ENCODE measurements around the gene KIF5A.
"Not testable (repeated sequence)": the region's sequence is repeated elsewhere in the genome, so short reads cannot be mapped to it uniquely, and the experiment has no call there.

Gene KIF5A

DNA sequence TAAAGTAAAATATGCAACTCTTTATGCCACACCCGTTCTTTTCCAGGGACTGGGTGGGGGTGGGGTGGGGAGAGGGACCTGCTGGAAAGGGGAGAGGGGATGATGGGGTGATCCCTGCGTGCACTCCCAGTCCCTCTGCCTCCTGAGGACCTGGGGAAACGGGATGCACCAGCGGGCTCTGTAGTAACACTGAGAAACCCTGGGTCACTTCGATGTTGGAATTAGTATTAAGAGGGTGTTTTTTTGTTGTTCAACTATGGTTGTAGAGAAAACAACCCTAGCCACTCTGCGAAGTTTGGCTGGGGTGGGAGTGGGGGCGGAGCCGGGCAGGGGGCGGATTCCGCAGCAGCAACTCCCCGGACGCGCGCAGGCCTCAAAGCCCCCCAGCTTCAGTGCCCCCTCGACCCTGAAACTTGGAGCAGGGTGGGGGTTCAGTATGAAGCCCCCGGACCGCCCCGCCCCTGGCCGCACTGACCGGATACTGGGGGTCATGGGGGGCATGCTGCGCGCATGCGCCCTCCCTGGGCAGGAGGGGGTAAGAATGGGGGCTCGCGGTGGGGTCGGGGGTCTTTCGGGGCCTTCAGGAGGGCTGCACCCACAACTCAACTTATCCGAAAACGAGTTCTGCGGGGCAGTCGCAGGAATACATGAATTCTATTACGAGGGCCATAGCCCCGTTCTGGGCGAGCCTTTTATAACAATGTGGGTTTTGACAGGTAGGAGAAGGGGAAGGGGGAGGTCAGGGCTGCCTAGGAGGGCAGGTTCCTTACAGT, 60.1 kb downstream of the KIF5A start:
- no peak for DNase-seq

DNA sequence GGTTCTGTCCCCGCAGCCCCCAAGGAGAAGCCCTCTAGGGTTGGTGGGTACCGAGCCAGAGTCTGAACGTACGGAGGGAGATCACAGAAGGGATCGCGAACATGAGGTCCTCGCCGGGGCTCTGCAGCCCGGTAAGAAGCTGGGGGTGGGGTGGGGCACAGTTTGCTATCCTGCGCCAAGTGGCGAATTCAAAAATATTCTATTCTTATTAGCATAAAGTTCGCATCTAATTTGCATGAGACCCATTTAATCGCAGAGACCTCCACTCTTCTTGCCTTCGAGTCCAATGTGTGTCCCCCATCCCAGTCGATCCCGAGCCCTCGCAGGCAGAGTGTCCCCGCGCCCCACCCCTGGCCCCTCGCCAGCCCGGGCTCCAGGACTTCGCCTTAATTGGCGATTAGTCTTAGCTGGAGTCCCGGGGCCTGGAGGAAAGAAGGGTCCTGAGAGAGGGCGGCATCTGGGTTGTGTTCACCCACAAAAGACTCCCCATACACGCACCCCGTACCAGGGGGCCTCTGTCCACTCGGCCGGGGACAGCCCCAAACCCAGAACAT, 60.8 kb downstream of the KIF5A start:
- no peak for DNase-seq

DNA sequence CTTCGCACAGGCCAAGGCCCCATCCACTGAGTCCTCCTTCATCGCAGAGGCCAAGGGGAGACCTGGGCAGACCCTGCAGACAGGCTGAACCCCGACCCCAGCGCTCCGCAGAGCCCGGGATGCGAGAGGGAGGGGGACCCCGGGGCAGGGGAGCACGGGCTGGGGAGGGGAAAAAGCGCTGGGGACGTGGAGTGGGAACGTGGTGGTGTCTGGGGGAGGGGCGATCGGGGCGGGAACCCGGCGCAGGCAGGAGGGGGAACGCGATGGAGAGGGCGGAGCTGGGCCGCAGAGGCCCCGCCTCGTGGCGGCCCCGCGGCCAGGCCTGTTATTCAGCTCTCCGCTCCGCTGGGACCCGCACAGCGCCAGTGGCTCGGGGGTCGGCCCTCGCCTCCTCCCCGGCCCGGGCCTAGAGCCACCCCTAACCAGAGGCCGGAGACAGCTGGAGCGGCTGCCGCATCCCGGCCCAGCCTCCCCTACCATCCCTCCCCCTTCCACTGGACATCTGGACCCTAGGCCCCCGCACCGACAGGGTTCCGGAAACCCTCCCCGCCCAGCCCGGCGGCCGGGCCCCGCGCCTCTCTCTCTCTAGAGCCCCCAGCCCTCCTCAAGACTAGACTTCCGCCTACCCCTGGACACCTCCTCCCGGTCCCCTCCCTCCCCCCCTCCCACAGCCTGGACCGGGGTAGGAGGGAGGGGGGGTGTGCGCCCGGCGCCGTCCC, 61.4 kb downstream of the KIF5A start, which contains the start of gene ARHGEF25:
Gene ARHGEF25, plus strand, starts transcription at position 328 of the 719 bp plus-strand sequence. CDS start 460 bp downstream, outside the sequence.
- peak; percentile 18 for DNase-seq

DNA sequence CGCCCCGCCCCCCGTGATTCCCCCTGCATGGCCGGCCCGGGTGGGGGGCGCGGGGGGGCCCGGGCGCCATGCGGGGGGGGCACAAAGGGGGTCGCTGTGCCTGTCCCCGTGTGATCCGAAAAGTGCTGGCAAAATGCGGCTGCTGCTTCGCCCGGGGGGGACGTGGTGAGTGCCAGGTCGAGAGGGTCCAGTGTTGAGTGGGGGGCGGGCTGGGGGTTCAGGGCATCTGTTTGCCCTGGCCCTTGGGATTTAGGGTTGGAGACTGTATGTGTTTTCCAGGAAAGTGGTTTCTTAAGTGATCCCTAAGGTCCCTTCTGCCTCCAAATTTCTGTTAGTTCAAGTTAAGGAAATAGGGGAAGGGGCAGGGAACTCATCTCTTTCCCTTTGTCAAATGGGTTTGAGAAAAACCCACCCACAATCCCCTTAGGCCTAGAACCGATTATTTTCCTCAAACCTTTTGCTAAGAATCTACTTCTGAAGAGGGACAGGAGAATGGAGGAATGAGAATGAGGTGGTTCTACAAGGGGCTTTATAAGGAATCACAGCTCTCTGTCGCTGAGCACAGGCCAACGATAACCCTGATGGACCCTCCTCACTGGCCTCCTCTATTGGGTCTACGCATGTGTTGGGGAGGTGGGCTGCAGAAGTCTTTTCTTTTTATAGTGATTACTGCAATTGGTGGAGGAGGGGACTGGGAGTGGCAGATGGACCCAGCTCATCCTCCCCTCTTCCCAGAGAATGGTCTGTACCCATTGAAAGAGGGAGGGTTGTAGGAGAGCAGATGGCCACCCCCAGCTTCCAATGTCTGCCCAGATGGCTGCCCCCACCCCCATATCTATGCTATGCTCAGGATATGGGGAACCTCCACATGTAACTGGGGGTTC, 62.2 kb downstream of the KIF5A start:
- DNase-seq: peak; percentile 73

DNA sequence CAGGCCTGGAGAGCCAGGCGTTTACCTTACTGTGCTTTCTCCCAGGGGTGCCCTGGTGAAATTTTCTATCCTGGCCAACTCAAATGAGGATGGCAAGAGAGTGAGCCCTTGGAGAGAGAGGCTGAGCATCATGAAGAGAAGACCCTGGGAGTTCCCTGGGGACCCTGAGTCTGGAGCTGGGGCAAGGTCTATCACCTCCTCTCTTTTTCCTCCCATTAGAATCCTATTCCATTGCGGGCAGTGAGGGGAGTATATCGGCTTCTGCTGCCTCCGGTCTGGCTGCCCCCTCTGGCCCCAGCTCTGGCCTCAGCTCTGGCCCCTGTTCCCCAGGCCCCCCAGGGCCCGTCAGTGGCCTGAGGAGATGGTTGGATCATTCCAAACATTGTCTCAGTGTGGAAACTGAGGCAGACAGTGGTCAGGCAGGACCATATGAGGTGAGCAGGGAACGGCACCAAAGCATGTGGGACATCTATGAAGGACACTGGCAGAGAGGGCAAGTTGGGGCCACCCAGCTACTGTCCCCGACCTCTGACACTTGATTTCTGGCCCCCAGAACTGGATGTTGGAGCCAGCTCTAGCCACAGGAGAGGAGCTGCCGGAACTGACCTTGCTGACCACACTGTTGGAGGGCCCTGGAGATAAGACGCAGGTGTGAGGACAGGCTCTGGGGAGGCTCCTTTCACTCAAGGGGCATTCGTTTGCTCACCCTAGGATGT, 63.0 kb downstream of the KIF5A start:
- no peak for DNase-seq

DNA sequence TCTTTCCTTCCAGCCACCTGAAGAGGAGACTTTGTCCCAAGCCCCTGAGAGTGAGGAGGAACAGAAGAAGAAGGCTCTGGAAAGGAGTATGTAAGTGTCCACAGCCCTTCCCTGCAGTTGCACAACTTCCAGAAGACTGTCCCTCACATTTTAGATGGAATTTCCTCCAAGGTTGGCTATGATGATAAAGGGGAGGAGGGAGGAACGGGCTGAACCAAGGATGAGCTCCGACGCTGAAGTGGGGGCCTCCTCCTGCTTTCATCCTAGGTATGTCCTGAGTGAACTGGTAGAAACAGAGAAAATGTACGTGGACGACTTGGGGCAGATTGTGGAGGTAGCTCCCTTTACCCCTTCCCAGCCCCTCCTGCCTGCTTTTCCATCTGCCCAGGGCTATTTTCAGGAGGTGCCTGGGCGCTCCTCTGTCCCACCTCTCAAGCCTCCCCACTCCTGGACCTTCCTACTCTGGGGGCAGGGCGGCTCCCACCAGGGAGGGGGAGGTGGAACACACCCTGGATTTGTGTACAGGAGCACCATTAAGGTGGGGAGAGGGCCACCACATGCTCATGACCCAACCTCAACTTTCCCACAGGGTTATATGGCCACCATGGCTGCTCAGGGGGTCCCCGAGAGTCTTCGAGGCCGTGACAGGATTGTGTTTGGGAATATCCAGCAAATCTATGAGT, 63.7 kb downstream of the KIF5A start:
- DNase-seq: no peak

DNA sequence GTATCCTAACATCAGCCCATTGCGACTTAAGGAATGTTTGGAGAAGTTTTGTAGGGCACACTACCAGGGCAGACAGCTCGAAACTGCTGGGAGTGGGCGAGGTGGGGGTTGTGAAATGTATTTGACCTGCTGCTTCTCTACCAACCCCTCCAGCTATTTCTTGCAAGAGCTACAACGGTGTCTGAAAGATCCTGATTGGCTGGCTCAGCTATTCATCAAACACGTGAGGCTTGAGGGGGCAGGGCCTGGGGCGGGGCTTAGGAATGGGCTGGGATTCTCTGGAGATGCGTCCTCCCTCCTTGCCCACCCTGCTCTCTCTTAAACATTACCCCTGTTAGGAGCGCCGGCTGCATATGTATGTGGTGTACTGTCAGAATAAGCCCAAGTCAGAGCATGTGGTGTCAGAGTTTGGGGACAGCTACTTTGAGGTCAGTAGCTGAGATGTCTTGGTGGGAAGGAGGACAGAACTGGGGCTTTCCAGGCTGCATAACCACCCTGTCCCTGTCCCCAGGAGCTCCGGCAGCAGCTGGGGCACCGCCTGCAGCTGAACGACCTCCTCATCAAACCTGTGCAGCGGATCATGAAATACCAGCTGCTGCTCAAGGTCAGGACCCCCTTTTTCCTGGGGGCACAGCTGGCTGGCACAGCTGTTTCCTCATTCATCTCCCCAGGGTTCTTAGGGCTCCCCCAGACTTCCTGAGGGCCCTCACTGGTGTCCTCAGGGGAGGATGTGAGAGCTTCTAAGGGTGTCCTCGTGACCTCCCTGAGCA, 64.5 kb downstream of the KIF5A start:
- DNase-seq: no peak

DNA sequence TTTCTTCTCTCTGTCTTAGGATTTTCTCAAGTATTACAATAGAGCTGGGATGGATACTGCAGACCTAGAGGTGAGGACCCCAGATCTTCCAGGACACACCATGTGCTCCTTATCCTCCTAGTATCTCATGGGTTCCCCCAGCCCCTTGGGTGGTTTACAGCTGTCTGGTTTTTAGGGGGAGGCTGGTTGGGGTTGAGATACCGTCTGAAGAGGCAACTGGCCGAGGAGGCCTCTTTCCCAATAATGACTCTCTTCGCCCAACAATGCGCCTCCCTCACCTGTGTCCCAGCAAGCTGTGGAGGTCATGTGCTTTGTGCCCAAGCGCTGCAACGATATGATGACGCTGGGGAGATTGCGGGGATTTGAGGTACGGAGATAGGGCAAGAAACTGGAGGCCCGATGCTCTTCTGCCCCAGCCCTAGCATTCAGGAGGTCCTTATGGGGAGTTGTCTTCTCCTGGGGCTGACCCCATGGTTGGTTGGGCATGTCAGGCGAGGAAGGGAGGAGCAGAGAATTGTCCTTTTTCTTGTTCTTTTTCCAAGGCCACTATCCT, 65.2 kb downstream of the KIF5A start:
- no peak for DNase-seq

DNA sequence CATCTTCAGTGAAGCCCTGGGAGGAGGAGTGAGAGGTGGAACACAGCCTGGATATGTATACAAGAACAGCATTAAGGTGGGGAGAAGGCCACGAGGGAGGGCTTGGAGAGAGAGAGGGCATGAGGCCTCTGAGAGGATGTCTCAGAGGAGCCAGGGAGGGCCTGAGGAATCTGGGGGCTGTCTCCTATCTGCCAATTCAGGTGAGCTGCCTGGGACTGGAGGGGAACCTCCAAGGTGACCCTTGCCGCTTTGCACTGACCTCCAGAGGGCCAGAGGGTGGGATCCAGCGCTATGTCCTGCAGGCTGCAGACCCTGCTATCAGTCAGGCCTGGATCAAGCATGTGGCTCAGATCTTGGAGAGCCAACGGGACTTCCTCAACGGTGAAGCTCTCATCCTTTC, 65.8 kb downstream of the KIF5A start:
- no peak for DNase-seq

DNA sequence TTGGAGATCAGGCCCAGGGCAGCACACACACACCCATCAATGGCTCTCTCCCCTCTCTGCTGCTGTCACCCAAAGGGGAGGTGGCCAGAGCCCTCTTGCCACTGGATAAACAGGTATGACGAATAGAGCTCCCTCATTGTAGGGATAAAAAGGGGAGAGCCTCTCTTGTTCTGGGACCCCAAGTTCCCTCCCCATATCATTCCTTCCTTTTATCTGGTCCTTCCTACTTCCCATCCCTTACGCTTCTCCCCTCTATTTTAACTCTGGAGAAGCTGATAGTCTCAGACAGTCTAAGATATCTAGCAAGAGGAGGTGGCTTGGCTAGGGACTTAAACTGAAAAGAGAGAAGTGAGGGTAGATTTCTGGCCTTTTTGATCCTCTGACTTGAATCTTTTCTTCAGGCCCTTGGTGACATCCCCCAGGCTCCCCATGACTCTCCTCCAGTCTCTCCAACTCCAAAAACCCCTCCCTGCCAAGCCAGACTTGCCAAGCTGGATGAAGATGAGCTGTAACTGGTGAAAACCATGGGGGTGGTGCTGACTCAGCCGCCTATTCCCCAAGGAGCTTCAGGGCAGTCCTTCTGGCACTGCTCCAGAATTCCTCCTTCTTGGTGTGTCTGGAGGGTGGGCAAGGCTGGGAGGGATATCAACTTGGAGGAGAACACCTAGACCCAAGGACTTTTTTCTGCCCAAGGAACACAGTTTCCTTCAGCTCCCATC, 66.7 kb downstream of the KIF5A start:
- DNase-seq: no peak

DNA sequence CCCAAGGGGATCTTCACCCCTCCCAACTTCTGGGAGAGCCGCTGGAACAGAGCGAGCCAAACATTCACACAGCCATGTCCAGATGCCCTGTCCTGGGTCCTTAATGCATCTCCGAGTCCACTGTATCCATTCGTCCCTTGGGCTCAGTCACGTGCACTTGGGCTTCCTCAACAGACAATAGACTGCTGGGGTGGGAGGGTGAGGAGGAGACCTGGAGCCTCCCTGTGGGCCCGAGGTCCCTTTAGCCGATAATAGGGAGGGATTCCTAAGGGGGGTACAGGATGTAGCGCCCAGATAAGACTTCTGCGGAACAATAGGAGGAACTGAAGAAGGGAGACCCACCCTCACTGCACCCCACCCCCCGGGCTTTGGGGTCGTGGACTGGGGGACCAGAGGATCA, 68.1 kb downstream of the KIF5A start:
- no peak for DNase-seq

DNA sequence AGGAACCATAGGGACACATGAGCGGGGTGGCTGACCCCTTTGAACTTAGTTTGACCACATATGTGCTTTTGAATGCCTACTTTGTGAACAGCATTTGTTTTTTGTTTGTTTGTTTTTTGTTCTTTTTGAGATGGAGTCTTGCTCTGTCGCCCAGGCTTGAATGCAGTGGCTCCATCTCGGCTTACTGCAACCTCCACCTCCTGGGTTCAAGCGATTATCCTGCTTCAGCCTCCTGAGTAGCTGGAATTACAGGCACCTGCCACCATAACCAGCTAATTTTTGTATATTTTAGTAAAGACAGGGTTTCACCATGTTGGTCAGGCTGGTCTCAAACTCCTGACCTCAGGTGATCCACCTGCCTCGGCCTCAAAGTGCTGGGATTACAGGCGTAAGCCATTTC, 68.6 kb downstream of the KIF5A start:
- not testable (repeated sequence) for DNase-seq

DNA sequence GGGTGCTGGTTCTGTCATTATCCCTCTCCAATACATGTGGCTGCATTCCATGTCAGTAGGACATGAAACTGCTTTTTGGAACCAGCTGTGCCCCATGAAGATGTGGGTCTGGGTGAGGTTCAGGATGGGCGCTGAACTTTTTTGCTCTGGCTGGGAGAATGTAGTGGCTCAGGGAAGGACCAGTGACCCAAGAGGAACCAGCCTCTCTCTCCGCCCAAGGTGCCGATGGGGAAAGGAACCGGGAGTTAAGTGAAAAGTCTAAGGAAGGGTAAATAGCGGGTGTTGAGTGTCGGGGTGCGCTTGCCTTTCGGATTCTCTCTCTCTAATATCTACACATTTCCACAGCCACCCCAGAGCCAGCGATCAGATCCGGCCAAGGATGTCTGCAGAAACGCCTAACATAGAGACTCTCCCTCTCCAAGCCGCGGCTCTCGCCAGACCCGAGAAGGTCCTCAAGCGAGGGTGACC, 69.2 kb downstream of the KIF5A start:
- DNase-seq: no peak

DNA sequence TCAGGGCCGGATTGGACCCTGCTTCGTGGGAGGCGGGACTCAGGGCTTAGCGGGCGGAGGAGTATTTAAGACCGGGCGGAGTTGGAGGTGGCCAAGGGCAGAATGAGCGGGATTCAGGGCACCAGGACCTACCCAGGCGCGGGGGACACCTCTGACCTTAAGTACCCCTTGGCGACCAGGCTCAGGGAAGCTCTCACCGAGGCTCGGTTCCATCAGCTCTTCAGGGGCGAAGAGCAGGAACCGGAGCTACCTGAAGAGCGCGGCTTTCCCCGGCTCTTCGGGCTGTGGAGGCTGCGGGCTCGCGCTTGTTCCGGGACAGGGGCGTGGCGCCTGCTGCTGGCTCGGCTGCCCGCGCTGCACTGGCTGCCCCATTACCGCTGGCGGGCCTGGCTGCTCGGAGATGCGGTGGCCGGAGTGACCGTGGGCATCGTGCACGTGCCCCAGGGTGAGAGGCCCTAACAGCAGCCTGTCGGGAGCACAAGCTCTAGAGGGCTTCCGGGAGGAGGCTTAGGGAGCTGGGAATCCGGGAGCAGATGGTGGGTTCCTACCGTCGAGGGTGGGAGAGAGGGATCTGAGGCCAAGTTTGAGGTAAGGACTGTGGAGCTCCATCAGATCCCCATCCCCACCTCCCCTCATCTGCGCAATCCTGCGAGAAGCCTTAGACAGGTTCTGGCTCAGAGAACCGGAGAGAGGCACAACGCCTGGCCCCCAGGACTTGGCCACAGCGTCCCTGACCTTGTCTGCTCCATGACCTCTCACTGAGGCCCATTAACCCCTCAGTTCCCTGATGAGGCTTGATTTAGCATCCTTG, 69.8 kb downstream of the KIF5A start:
- DNase-seq: no peak

DNA sequence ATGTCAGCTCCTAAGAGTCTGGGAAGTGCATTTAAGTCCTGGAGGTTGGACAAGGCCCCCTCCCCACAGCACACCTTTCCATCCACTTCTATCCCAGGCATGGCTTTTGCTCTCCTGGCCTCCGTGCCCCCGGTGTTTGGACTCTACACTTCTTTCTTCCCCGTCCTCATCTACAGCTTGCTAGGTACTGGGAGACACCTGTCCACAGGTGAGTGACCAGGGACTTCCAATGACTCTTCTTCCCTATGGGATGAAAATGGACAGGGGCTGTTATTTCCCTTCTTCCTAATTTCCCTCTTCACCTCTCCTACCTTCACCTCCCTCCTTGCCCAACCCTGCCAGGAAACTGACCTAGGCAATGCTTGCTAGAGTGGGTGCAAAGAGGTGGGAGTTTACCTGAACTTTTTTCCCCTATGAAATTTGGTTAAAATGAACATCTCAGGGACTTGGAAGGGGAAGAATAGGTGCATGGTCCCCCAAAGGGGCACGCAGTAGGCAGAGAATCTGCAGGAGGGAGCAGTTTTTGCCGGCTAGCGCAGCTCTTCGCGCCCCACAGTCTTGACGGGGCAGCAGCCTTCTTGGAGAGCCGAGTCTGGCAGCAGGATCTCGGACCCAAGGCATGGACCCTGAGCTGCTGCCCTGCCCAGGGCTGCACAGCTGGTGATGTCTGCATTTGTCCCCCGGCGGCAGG, 70.5 kb downstream of the KIF5A start:
- DNase-seq: no peak

DNA sequence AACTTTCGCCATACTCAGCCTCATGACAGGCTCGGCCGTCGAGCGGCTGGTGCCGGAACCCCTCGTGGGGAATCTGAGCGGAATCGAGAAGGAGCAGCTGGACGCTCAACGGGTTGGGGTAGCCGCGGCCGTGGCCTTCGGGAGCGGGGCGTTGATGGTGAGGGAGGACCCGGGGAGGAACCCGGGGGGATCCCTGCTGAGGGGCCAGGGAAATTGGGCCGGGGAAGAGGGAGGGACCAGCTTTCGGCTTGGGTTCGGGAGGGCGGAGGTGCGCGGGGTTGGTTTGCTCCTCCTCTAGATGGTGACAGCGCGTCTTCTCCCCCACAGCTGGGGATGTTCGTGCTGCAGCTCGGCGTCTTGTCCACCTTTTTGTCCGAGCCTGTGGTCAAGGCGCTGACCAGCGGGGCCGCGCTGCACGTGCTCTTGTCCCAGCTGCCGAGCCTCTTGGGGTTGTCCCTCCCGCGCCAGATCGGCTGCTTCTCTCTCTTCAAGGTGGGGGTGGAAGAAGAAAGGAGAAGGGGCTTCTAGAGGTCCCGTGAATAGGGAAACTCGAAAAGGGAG, 71.2 kb downstream of the KIF5A start:
- DNase-seq: no peak

DNA sequence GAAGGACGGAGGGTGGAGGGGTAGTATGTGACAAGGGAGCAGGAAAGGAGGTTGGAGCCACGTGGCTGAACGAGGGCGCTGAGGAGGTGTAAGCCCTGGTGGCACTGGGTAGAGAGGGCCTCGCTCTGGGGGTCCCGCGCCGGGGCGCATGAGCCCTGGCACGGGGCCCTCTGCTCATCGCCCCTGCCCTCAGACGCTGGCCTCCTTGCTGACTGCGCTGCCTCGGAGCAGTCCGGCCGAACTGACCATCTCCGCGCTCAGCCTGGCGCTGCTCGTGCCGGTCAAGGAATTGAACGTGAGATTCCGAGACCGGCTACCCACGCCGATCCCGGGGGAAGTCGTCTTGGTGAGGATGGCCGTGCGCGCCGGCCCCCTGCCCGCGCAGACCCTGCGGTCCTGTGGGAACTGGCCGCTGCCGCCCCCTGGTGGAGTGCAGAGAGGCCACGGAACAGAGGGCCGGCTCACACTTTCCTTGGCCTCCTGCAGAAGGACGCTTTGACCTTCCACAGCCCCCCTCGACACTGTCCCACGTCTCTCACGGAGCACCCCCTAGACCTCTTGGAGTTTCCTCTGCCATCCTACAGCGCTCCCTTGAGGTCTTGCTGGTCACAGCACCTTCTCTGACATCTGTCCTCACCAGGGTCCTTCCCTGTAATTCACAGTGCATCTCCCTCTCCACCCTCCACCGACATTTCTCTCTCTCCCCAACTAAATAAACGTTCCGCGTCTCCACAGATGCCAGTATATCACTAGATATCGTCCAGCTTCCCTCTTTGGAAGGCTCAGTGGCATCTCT, 71.9 kb downstream of the KIF5A start:
- no peak for DNase-seq

All from NCI-H524 treated with DMSO at 0.1 percent for 48 hours (cell line).